ENCODE results near the gene KLHDC9.

Gene KLHDC9

GRCh38 chr1:161095230-161095629, 2.9 kb upstream of the KLHDC9 start:
- no peak for TF ChIP-seq CTCF (IDR thresholded peaks at IDR 0.05; ENCODE audit: low read depth, low read length)
- Histone ChIP-seq H3K36me3 (peaks cover 11% of the 10 kb centered on the region), H3K4me3 (ENCODE audit: low read depth, low read length) (no peak overlapping the region), H3K27me3 (ENCODE audit: insufficient read depth, low read depth, severe bottlenecking) (peaks cover 12% of the 10 kb centered on the region), H3K27ac (no peak overlapping the region), H3K9me3 (ENCODE audit: severe bottlenecking) (no peaks in the 10 kb centered on the region)
- DNase-seq = no peak

- no peak overlapping the region for H3K27ac ChIP-seq
- no peak for DNase-seq
- H3K9me3 ChIP-seq (ENCODE audit: severe bottlenecking) = no peaks in the 10 kb centered on the region
- TF ChIP-seq CTCF (IDR thresholded peaks at IDR 0.05; ENCODE audit: low read depth, low read length) = no peak
- H3K4me3 ChIP-seq (ENCODE audit: low read depth, low read length) = no peak overlapping the region
- H3K36me3 ChIP-seq = peaks cover 17% of the 10 kb centered on the region
- peaks cover 12% of the 10 kb centered on the region for H3K27me3 ChIP-seq (ENCODE audit: insufficient read depth, low read depth, severe bottlenecking)
These were observed 2.1 kb upstream of the KLHDC9 start for GRCh38 chr1:161096015-161096414.

- H3K9me3 ChIP-seq (ENCODE audit: severe bottlenecking) = no peaks in the 10 kb centered on the region
- H3K4me3 ChIP-seq (ENCODE audit: low read depth, low read length) = no peak overlapping the region
- no peak overlapping the region for H3K27ac ChIP-seq
- H3K27me3 ChIP-seq (ENCODE audit: insufficient read depth, low read depth, severe bottlenecking) = peaks cover 12% of the 10 kb centered on the region
- H3K36me3 ChIP-seq = peaks cover 22% of the 10 kb centered on the region
- DNase-seq = no peak
- no peak for TF ChIP-seq CTCF (IDR thresholded peaks at IDR 0.05; ENCODE audit: low read depth, low read length)
These were observed 1.6 kb upstream of the KLHDC9 start for GRCh38 chr1:161096530-161096929.

GRCh38 chr1:161099090-161099802, 1.1 kb downstream of the KLHDC9 start:
- H3K9me3 ChIP-seq (ENCODE audit: severe bottlenecking) = no peaks in the 10 kb centered on the region
- H3K27ac ChIP-seq = no peak overlapping the region
- TF ChIP-seq CTCF (IDR thresholded peaks at IDR 0.05; ENCODE audit: low read depth, low read length) = no peak
- peaks cover 12% of the 10 kb centered on the region for H3K27me3 ChIP-seq (ENCODE audit: insufficient read depth, low read depth, severe bottlenecking)
- peak overlapping the region; percentile 72 for H3K4me3 ChIP-seq (ENCODE audit: low read depth, low read length)
- H3K36me3 ChIP-seq = peaks cover 34% of the 10 kb centered on the region
- no peak for DNase-seq

GRCh38 chr1:161100556-161100955, 2.4 kb downstream of the KLHDC9 start:
- Histone ChIP-seq H3K9me3 (ENCODE audit: severe bottlenecking) (no peaks in the 10 kb centered on the region), H3K27ac (no peak overlapping the region), H3K4me3 (ENCODE audit: low read depth, low read length) (no peak overlapping the region), H3K36me3 (peaks cover 42% of the 10 kb centered on the region), H3K27me3 (ENCODE audit: insufficient read depth, low read depth, severe bottlenecking) (peaks cover 6% of the 10 kb centered on the region)
- TF ChIP-seq CTCF (IDR thresholded peaks at IDR 0.05; ENCODE audit: low read depth, low read length) = no peak
- DNase-seq = no peak

- no peak for TF ChIP-seq CTCF (IDR thresholded peaks at IDR 0.05; ENCODE audit: low read depth, low read length)
These were observed 8.3 kb downstream of the KLHDC9 start for GRCh38 chr1:161106431-161106830.

More at GRCh38 chr1:161106431-161106830, 8.3 kb downstream of the KLHDC9 start:
- no peak overlapping the region for H3K27ac ChIP-seq
- peaks cover 46% of the 10 kb centered on the region for H3K36me3 ChIP-seq
- no peak for DNase-seq
- no peaks in the 10 kb centered on the region for H3K9me3 ChIP-seq (ENCODE audit: severe bottlenecking)
- no peak overlapping the region for H3K4me3 ChIP-seq (ENCODE audit: low read depth, low read length)
- H3K27me3 ChIP-seq (ENCODE audit: insufficient read depth, low read depth, severe bottlenecking) = no peaks in the 10 kb centered on the region
